T-helper 2 cell (primary cell): ENCODE data around the gene VAC14.
"Not testable (repeated sequence)": the region's sequence is repeated elsewhere in the genome, so short reads cannot be mapped to it uniquely, and the experiment has no call there.

Experiments
- DNase-seq, 5 experiments: peaks; one replicate each; pipeline versions ENCODE4 v3.0.0 to v3.0.0-alpha.2; 2012 to 2022

The VAC14 gene

DNA sequence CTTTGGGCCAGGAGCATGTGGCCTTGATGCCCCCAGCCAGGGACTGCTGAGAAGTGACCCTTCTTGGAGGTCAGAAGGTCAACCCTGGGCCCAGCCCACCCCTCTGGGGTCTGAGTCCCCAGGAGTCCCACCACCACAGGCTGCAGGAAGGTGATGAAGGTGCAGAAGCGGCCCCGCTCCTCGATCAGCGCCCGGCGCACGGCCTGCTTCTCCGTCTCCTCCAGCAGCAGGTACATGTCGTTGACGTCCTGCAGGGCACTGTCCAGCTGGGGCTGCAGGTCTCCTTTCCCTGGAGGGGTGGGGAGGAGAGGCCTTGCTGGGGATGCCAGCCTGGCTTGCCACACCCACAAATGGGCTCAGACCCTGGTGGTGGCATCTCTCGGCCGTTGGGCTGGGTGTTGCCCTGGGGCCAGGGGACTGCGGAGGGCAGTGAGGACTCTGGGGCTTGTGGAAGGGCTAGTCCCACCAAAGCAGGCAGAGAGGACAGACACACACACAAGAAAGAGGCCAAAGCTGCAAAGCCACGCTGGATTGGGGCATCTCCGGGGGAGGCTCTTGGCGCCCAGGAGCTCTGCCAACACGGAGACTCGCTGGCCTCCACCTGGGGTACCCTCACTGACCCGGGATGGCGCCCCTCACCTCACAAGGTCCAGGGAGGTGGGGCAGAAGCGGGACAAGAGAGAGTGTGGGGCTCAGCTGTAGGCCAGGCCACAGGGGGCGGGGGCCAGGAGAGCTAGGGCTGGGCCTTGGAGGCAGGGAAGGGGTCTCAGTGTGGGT lies 122.6 kb downstream of the VAC14 start:
- DNase-seq, result no peak

GRCh38 chr16:70677499-70678120 lies 123.3 kb downstream of the VAC14 start:
- DNase-seq, result no peak

- DNase-seq, result no peak
These were observed 124.1 kb downstream of the VAC14 start for GRCh38 chr16:70676675-70677498.

- DNase-seq, result no peak
These were observed 125.0 kb downstream of the VAC14 start for GRCh38 chr16:70675851-70676513.

DNA sequence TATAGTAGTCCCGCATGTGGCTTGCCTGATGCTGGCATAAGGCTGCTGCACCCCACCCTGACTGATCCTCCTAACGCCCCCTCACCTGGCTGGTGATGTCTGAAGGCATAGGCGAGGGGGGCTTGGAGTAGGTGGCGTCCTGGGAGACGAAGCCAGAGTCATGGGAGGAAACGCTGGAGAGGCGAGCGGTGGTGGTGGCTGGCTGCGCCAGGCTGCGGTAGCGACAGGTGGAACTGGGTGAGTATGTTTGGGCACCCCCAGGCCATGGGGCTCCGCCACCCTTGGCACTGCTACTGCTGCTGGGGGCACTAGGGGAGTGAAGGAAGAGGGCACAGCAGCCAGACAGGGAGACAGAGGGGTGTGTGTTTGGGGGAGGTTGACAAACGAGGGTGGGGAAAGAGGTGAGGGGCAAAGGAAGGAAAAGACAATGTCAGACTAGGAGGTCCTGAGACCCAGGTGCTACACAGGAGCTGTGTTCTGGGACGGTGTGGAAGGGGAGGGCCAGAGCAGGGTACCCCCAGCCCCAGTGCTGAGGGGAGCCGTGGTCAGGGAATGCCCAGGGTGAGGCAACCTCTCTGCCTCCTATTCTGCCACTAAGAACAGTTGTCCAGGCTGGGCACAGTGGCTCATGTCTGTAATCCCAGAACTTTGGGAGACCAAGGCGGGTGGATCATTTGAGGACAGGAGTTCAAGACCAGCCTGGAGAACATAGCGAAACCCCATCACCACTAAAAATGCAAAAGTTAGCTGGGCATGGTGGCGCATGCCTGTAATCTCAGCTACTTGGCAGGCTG lies 126.5 kb downstream of the VAC14 start:
- no peak for DNase-seq

DNA sequence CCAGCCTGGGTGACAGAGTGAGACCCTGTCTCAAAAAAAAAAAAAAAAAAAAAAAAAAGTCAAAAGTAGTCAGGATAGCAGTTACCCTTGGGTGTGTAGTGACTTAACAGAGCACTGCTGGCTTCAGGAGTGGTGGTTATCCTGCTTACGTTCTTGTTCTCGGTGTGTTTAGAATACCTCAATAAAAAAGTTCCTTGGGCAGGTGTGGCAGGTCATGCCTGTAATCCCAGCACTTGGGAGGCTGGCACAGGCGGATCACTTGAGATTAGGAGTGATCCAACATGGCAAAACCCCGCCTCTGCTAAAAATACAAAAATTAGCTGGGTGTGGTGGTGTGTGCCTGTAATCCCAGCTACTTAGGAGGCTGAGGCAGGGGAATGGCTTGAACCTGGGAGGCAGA lies 130.0 kb downstream of the VAC14 start:
- not testable (repeated sequence) for DNase-seq

DNA sequence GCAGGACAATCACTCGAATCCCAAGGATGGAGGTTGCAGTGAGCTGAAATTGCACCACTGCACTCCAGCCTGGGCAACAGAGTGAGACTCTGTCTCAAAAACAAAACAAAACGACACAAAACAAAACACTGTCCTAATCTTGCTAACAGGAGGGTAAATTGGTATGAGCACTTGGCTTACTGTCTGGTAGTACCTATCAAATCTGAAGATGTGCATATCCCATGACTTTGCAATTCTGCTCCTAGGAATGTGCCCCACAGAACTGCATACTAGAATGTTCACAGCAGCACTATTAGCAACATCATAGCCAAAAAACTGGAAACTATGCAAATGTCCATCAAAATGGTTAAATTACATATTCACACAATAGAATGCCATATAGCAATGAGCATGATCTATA lies 130.8 kb downstream of the VAC14 start:
- no peak for DNase-seq

DNA sequence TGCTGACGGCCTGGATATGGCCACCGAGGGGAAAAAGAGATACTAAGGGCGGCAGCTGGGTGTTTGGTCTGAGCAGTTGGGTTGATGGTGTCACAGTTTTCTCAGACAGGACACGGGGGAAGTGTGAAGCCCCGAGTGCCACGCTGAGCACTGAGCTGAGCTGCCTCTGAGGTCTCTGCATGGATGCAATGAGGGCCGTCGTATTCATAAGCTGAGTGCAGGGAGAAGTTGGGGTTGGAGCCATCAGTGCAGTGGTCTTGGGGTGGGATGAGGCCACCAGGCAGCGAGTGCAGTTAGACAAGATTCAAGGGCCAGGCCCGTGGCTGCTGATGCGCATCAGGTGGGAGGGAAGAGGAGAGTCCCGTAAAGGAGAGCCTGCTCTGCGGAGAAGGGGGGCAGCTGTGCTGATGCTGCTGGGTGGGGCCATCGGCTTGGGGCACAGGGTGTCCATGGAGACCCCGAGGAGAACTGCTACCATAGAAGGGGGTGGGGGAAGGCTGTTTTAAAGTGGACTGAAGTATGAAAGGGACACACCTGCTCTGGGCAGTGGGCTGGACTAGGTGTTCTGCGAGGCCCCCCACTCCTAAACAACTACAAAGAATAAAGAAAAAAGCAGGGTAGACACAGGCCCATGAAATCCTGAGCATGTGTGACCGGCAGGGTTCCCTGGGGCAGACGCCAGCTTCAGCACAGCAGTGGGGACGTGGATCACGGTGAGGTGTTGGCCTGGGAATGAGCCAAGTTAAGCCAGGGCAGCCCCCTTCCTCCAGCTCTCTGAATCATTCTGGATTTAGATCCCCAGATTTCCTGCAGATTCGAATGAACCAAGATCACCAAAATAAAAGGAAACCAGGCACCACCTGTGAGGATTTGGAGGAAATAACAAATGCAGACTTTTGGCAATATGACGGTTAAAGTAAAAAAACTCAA lies 134.9 kb downstream of the VAC14 start:
- DNase-seq, result no peak

GRCh38 chr16:70665113-70665694 lies 135.8 kb downstream of the VAC14 start:
- DNase-seq, result no peak

DNA sequence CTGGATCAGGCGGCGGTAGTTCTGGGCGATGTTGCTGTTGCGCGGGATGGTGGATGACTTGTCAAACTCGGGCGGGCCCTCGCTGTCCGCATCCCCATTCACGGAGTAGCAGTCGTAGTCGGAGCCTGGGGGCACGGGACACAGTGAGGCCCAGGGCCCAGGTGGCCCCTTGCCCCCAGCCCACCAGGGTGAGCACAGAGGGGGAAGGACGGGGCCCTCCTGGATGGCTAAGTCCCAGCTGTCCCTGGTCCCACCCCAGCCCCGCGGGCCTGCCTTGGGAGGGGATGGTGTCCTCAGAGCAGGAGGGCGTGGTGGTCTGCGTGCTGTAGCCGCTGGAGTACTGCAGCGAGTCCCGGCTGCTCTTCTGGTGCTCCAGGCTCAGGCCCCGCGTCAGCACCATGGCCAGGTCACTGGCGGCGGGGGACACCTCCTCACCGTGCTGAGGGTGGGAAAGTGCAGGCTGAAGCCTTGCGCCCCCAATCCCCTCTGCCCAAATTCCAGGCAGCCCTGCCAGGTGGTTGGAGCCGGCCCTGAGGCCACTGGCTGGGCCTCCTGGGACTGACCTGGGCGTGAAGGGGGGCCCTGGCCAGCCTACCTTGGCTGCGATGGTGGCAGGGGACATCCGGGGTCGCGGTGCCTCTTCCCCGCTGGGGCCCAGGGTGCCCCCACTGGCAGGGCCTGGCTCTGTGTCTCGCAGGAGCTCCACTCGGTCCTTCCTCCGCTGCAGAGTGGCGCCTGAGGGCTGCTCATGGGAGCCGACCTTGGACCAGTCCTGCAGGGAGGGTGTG lies 136.4 kb downstream of the VAC14 start:
- no peak for DNase-seq

DNA sequence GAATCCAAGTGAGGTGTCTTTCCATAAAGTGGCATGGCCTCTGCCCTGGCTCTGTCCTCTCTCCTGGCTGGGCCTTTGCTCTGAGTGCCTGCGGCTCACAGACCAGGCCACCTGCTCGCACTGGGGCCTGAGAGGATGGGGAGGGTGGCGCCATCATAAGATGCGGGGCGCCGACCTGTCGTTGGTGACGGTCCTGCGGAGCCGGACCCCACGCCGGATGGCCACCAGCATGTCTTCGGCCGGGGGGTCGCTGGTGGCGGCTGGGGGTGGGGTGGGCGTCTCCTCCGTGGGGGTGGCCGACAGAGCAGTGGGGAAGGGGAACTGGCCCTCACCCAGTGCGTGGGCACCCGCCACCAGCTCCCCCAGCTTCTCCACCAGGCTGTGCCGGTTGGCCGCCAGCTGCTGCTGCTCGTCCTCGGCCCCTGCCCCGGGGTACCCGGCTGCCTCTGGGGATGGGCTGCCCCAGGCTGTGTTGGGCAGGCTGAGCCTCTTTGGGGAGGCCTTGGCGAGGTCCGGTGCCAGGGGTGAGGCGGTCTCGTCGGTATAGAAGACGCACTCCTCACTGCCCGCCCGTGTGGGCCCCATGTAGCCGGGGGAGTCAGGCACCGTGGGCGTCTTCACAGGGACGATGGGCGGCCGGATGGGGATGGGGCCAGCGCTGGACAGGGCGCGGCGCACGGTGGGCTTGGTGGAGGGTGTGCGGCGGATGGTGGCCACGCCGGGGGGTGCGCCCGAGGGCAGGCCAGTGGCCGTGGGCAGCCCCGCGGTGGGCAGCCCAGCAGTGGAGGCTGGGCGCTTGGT lies 137.2 kb downstream of the VAC14 start:
- no peak for DNase-seq

DNA sequence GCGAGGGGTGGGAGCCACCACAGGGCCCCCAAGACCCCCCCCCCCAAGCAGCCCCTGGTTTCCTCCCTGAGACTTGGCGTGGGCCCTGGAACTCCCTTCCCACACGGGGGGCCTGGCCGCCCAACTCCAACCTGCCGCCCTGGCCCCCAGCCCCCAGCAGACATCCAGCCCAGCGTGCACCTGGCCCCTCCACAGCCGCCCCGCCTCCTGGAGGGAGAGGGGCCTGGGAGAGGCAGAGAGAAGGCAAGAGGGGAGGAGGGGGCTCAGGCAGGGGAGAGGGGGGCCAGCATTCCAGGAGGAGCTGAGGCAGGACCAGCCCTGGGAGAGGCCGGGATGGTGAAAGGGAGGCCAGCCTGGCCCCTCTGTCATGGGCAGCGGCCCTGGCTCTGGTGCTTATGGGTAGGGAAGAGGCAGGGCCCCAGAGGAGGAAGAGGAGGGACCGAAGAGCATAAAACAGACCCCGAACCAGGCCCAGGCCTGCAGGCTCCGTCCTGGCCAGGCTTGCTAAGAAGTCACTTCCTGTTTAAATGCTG lies 137.9 kb downstream of the VAC14 start:
- DNase-seq, result no peak

GRCh38 chr16:70661918-70662641 lies 138.9 kb downstream of the VAC14 start:
- no peak for DNase-seq

DNA sequence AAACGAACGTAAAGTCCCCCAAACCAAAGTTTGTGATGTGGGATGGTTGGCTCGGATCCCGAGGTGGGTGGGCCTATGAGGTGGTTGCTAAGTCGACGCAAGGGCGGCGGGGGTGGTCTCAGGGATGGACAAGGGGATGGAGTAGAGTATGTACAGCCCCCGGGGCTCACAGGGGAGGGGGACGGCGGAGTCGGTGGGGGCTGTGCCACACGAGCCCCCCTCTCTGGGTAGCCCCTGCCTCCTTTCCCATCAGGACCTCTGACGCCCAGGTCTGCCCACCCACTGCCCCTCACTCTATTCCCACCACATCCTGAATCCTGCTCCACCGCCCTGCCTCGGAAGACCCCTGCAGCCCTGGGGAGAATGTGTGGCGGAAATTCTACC lies 139.4 kb downstream of the VAC14 start:
- no peak for DNase-seq

GRCh38 chr16:70660672-70661350 lies 140.1 kb downstream of the VAC14 start:
- DNase-seq, result no peak

DNA sequence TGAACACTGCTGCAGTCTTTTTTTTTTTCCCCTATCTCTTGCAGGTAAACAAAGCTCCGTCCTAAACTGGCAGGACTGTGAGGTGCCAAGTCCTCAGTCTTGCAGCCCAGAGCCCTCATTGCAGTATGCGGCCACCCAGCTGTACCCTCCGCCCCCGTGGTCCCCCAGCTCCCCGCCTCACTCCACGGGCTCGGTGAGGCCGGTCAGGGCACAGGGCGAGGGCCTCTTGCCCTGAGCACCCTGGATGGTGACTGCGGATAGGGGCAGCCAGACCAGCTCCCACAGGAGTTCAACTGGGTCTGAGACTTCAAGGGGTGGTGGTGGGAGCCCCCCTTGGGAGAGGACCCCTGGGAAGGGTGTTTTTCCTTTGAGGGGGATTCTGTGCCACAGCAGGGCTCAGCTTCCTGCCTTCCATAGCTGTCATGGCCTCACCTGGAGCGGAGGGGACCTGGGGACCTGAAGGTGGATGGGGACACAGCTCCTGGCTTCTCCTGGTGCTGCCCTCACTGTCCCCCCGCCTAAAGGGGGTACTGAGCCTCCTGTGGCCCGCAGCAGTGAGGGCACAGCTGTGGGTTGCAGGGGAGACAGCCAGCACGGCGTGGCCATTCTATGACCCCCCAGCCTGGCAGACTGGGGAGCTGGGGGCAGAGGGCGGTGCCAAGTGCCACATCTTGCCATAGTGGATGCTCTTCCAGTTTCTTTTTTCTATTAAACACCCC lies 140.8 kb downstream of the VAC14 start:
- no peak for DNase-seq

GRCh38 chr16:70659546-70659945 lies 141.4 kb downstream of the VAC14 start:
- DNase-seq, result no peak
